HepG2 (cell line): ENCODE results near the gene FAM53C. TPM values are rescaled to one million over a fixed set of nuclear protein-coding genes. Genes with fewer than 3 reads are reported as not detected.
A peak's percentile ranks its signal among the peaks of the same experiment; 100 is the strongest.

Source experiments
- ATAD3A ChIP-seq: sonication (generic); formaldehyde crosslinking; IDR thresholded peaks from 2 replicates; pipeline ENCODE4 v1.4.0; 2020; ENCODE audit warnings: missing genetic modification reagents
- CREM ChIP-seq, 2 experiments: sonication (generic) in 1 of 2; formaldehyde crosslinking in 1 of 2; IDR thresholded peaks; 2 replicates each; pipeline versions ENCODE4 v1.4.0 to v1.6.1; 2016 to 2020; ENCODE audit warnings: antibody characterized with exemption in 1 of 2, mild to moderate bottlenecking in 1 of 2, missing genetic modification reagents in 1 of 2
- DR1 ChIP-seq: sonication (generic); formaldehyde crosslinking; IDR thresholded peaks from 2 replicates; pipeline ENCODE4 v1.8.0; 2021; ENCODE audit warnings: mild to moderate bottlenecking, missing genetic modification reagents, inconsistent platforms
- HMG20B ChIP-seq: conservative IDR thresholded peaks from 2 replicates; pipeline ENCODE4 v1.6.1; 2016; ENCODE audit warnings: missing genetic modification reagents, missing compliant biosample characterization
- HOMEZ ChIP-seq: IDR thresholded peaks from 2 replicates; pipeline ENCODE4 v1.6.1; 2016; ENCODE audit warnings: low read depth
- IRF9 ChIP-seq: sonication (generic); formaldehyde crosslinking; IDR thresholded peaks from 2 replicates; pipeline ENCODE4 v1.8.0; 2022; ENCODE audit warnings: missing genetic modification reagents, mild to moderate bottlenecking, borderline replicate concordance
- JARID2 ChIP-seq: sonication (generic); formaldehyde crosslinking; IDR thresholded peaks from 2 replicates; pipeline ENCODE4 v1.8.1; 2023; ENCODE audit warnings: missing genetic modification reagents, inconsistent platforms; ENCODE audit not compliant: insufficient replicate concordance
- JUND ChIP-seq: sonication (generic); formaldehyde crosslinking; IDR thresholded peaks from 2 replicates; pipeline ENCODE4 v1.8.0; 2022; ENCODE audit warnings: mild to moderate bottlenecking, missing genetic modification reagents
- MAFG ChIP-seq: sonication (generic); formaldehyde crosslinking; IDR thresholded peaks from 2 replicates; pipeline ENCODE4 v1.5.1; 2020; ENCODE audit warnings: mild to moderate bottlenecking, missing genetic modification reagents
- MEIS2 ChIP-seq: sonication (generic); formaldehyde crosslinking; IDR thresholded peaks from 2 replicates; pipeline ENCODE4 v1.9.0; 2021; ENCODE audit warnings: mild to moderate bottlenecking, missing genetic modification reagents
- MIXL1 ChIP-seq: IDR thresholded peaks from 2 replicates; pipeline ENCODE4 v1.6.1; 2016
- NONO ChIP-seq, 2 experiments: fragments of 450-650 bp in 1 of 2; sonication (generic) in 1 of 2; formaldehyde crosslinking in 1 of 2; IDR thresholded peaks in 1 of 2; conservative IDR thresholded peaks in 1 of 2; 2 replicates each; pipeline versions ENCODE4 v1.6.1 to v1.8.0; 2017 to 2022; ENCODE audit warnings: mild to moderate bottlenecking in 1 of 2, missing genetic modification reagents in 1 of 2, moderate library complexity in 1 of 2
- PCBP2 ChIP-seq: fragments of 200-400 bp; formaldehyde crosslinking; optimal IDR thresholded peaks from 2 replicates; pipeline ENCODE3; 2018; ENCODE audit warnings: low read length, low read depth; ENCODE audit not compliant: poor library complexity, severe bottlenecking
- POLR2AphosphoS2 ChIP-seq: IDR thresholded peaks from 2 replicates; pipeline ENCODE4 v1.6.1; 2011; ENCODE audit warnings: low read depth, low read length, improper control_type of control experiment
- SALL2 ChIP-seq: sonication (generic); formaldehyde crosslinking; IDR thresholded peaks from 2 replicates; pipeline ENCODE4 v1.8.1; 2023; ENCODE audit warnings: mild to moderate bottlenecking, missing genetic modification reagents, inconsistent platforms
- U2AF2 ChIP-seq: fragments of 200-400 bp; formaldehyde crosslinking; IDR thresholded peaks from 2 replicates; pipeline ENCODE4 v1.6.1; 2017; ENCODE audit warnings: low read depth, mild to moderate bottlenecking, low read length
- ZBTB2 ChIP-seq: sonication (generic); formaldehyde crosslinking; IDR thresholded peaks from 2 replicates; pipeline ENCODE4 v1.8.0; 2022; ENCODE audit warnings: low read depth, missing genetic modification reagents
- ZMAT3 ChIP-seq: sonication (generic); formaldehyde crosslinking; conservative IDR thresholded peaks from 2 replicates; pipeline ENCODE4 v1.7.0; 2021; ENCODE audit warnings: missing genetic modification reagents
- ZNF263 ChIP-seq: sonication (generic); formaldehyde crosslinking; IDR thresholded peaks from 2 replicates; pipeline ENCODE4 v1.4.0; 2020; ENCODE audit warnings: missing genetic modification reagents
- ZNF367 ChIP-seq: sonication (generic); formaldehyde crosslinking; IDR thresholded peaks from 2 replicates; pipeline ENCODE4 v1.4.0; 2020; ENCODE audit warnings: missing genetic modification reagents, borderline replicate concordance
- ZNF468 ChIP-seq: sonication (generic); formaldehyde crosslinking; IDR thresholded peaks from 2 replicates; pipeline ENCODE4 v1.8.0; 2022; ENCODE audit warnings: mild to moderate bottlenecking, moderate library complexity, missing genetic modification reagents
- ZNF570 ChIP-seq: sonication (generic); formaldehyde crosslinking; IDR thresholded peaks from 2 replicates; pipeline ENCODE4 v1.4.0; 2020; ENCODE audit warnings: mild to moderate bottlenecking, missing genetic modification reagents, borderline replicate concordance
- ZNF678 ChIP-seq: sonication (generic); formaldehyde crosslinking; IDR thresholded peaks from 2 replicates; pipeline ENCODE4 v1.4.0; 2020; ENCODE audit warnings: mild to moderate bottlenecking, missing genetic modification reagents
- polyA plus RNA-seq, 8 experiments: library from polyadenylated mRNA; depleted of rRNA in 3 of 8; stranded (reverse) in 7 of 8; unstranded in 1 of 8; fragments of >200 nt; fragmentation: Illumina TruSeq in 4 of 8; extraction: Trizol in 4 of 8; gene quantifications; 2 replicates each; pipeline versions ENCODE4 v1.2.1 to v1.2.3, GENCODE V29; 2011 to 2016; ENCODE audit warnings: low read depth in 4 of 8, missing spikeins in 1 of 8, mixed read lengths in 1 of 8; ENCODE audit not compliant: insufficient read depth in 1 of 8
- total RNA-seq, 5 experiments: library from RNA; depleted of rRNA; stranded (reverse); fragments of >200 nt; fragmentation: Illumina TruSeq; extraction: Trizol; gene quantifications; 2 replicates each; pipeline ENCODE4 v1.2.3, GENCODE V29; 2016; ENCODE audit warnings: low read depth in 1 of 5
- TF ChIP-seq, protein P1 (sequence below): sonication (generic); formaldehyde crosslinking; IDR thresholded peaks from 2 replicates; pipeline ENCODE4 v1.5.0; 2020; ENCODE audit warnings: mild to moderate bottlenecking, missing genetic modification reagents

FAM53C gene
- total and polyA plus RNA-seq, 2 of the 13 experiments (the other 11 are each of a cell fraction or from before 2014, with no cell fraction given), result 26.9 to 30.1 TPM

- TF ChIP-seq JUND, result peak; percentile 56; the same call in 1 of the 2 replicates
- no peak for TF ChIP-seq NONO (IDR thresholded peaks at IDR 0.05)
- 0 out of 2 replicates have a peak, but pooled peaks have one; percentile 29 for TF ChIP-seq NONO (CRISPR knock-in tag; conservative IDR thresholded peaks at IDR 0.05)
- TF ChIP-seq CREM (IDR thresholded peaks at IDR 0.05), result peak; percentile 96
- TF ChIP-seq CREM (CRISPR knock-in tag; IDR thresholded peaks at IDR 0.05), result 0 out of 2 replicates have a peak, but pooled peaks have one; percentile 42
- TF ChIP-seq POLR2AphosphoS2, result no peak
- TF ChIP-seq ZNF468 (CRISPR knock-in tag), result no peak
- TF ChIP-seq PCBP2, result no peak
- no peak for TF ChIP-seq JARID2 (CRISPR knock-in tag)
- no peak for TF ChIP-seq DR1
- no peak for TF ChIP-seq ZNF367 (CRISPR knock-in tag)
- no peak for TF ChIP-seq HOMEZ
- TF ChIP-seq MAFG (CRISPR knock-in tag), result no peak
- no peak for TF ChIP-seq ZNF678 (CRISPR knock-in tag)
- no peak for TF ChIP-seq ZNF263 (CRISPR knock-in tag)
- TF ChIP-seq, protein P1, sequence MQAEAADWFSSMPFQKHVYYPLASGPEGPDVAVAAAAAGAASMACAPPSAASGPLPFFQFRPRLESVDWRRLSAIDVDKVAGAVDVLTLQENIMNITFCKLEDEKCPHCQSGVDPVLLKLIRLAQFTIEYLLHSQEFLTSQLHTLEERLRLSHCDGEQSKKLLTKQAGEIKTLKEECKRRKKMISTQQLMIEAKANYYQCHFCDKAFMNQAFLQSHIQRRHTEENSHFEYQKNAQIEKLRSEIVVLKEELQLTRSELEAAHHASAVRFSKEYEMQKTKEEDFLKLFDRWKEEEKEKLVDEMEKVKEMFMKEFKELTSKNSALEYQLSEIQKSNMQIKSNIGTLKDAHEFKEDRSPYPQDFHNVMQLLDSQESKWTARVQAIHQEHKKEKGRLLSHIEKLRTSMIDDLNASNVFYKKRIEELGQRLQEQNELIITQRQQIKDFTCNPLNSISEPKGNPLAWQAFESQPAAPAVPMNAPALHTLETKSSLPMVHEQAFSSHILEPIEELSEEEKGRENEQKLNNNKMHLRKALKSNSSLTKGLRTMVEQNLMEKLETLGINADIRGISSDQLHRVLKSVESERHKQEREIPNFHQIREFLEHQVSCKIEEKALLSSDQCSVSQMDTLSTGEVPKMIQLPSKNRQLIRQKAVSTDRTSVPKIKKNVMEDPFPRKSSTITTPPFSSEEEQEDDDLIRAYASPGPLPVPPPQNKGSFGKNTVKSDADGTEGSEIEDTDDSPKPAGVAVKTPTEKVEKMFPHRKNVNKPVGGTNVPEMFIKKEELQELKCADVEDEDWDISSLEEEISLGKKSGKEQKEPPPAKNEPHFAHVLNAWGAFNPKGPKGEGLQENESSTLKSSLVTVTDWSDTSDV (CRISPR knock-in tag), result no peak
- TF ChIP-seq U2AF2, result no peak
- no peak for TF ChIP-seq MEIS2 (CRISPR knock-in tag)
- TF ChIP-seq ATAD3A (CRISPR knock-in tag), result no peak
- no peak for TF ChIP-seq ZNF570
- TF ChIP-seq ZBTB2 (CRISPR knock-in tag), result no peak
- no peak for TF ChIP-seq IRF9 (CRISPR knock-in tag)
- 0 out of 2 replicates have a peak, but pooled peaks have one; percentile 47 for TF ChIP-seq HMG20B (CRISPR knock-in tag)
- TF ChIP-seq ZMAT3 (CRISPR knock-in tag), result 0 out of 2 replicates have a peak, but pooled peaks have one; percentile 4
- TF ChIP-seq SALL2 (CRISPR knock-in tag), result no peak; the same call in 1 of the 2 replicates
- TF ChIP-seq MIXL1, result no peak
Measured at GRCh38 chr5:138336952-138337684, 948 bp upstream of the FAM53C start (continued).
